ENCODE results near the gene SLC38A6.

GRCh38 chr14:61091657-61092273, 110.7 kb downstream of the SLC38A6 start:
- TF ChIP-seq ZBTB17 (CRISPR knock-in tag; IDR thresholded peaks at IDR 0.05): no peak
- TF ChIP-seq DNMT1 (IDR thresholded peaks at IDR 0.05): no peak
- TF ChIP-seq ZFX (CRISPR knock-in tag; IDR thresholded peaks at IDR 0.05): no peak
- no peak for TF ChIP-seq RFX5 (IDR thresholded peaks at IDR 0.05; ENCODE audit: low read depth, low read length)
- TF ChIP-seq SIN3A (IDR thresholded peaks at IDR 0.05; ENCODE audit: borderline replicate concordance in 2 of 2, control insufficient read depth in 1 of 2, low read depth in 2 of 2, low read length in 2 of 2): no peak
- no peak for TF ChIP-seq SIRT6 (IDR thresholded peaks at IDR 0.05; ENCODE audit: low read depth, low read length)
- TF ChIP-seq IRF2 (CRISPR knock-in tag; IDR thresholded peaks at IDR 0.05): no peak

Measured in K562 (cell line).